Urinary bladder (tissue), 4 donors: ENCODE measurements around the gene RNF213. TPM values are rescaled to one million over a fixed set of nuclear protein-coding genes. Genes with fewer than 3 reads are reported as not detected.

Experiments used
- DNase-seq: peaks from one replicate; pipeline ENCODE4 v3.0.0-alpha.2; 2015; ENCODE audit errors: extremely low spot score
- H3K27ac ChIP-seq: one replicate; pipeline ENCODE4 v1.5.1; 2013; ENCODE audit warnings: low read depth, mild to moderate bottlenecking, moderate library complexity
- H3K36me3 ChIP-seq: one replicate; pipeline ENCODE4 v1.6.1; 2013; ENCODE audit warnings: mild to moderate bottlenecking, moderate library complexity; ENCODE audit not compliant: insufficient read depth
- H3K4me1 ChIP-seq: one replicate; pipeline ENCODE4 v1.6.1; 2013; ENCODE audit warnings: mild to moderate bottlenecking, moderate library complexity; ENCODE audit not compliant: insufficient read depth
- H3K4me3 ChIP-seq: one replicate; pipeline ENCODE4 v1.5.1; 2013; ENCODE audit warnings: low read depth, low read length
- WGBS: extraction: QIAGEN DNeasy Blood & Tissue Kit; methylation state at CpG from one replicate; pipeline ENCODE4 v1.1.7; 2013; 5-methylcytosine and 5-hydroxymethylcytosine counted together
- polyA plus RNA-seq: library from polyadenylated mRNA; stranded (reverse); fragments of 200-250 nt; gene quantifications from one replicate; pipeline ENCODE4 v1.2.3, GENCODE V29; 2013
- total RNA-seq: library from RNA; depleted of rRNA; stranded (reverse); fragments of >200 nt; gene quantifications from one replicate; pipeline ENCODE4 v1.2.3, GENCODE V29; 2014
- donor health status: healthy with polysubstance abuse.
- donor health status: healthy.

Gene RNF213
- total and polyA plus RNA-seq, 2 donors, result 37.2 to 81.5 TPM

DNA sequence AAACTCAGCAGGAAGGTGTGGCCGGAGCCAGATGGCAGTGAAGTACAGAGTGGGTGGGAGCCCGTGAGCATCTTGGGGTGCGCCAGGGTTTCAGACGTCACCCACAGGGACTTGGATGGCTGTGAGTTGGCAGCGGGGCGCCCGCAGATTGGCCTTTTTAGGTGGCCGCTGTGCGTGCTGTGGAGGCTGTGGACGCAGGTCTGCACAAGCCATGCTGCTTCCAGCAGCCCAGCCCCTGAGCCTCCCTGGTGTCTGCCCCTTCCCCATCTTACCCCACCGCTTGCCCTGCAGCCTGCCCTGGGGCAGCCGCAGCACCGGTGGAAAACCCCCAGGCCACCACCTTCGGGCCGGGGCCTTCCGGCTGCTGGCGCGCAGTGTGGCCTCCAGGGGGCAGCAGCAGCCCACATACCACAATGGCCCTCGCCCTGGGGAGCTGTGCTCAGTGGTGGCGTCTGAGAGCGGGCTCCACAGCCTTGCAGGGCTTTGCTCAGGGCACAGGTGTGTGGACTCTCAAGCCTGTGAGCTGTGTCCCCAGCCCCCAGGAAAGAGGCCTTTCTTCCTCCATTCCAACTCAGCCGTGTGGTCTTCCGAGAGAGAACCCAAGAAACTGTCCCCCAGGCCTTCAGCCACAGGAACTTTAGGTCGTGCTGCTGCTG is 166.1 kb downstream of the RNF213 start:
- 42% methylated on average over 24 of the region's 24 CpGs for WGBS
- Histone ChIP-seq H3K36me3 (no peaks in the 10 kb centered on the region), H3K27ac (no peak overlapping the region), H3K4me3 (no peak overlapping the region), H3K4me1 (no peaks in the 10 kb centered on the region)
- DNase-seq, result no peak

DNA sequence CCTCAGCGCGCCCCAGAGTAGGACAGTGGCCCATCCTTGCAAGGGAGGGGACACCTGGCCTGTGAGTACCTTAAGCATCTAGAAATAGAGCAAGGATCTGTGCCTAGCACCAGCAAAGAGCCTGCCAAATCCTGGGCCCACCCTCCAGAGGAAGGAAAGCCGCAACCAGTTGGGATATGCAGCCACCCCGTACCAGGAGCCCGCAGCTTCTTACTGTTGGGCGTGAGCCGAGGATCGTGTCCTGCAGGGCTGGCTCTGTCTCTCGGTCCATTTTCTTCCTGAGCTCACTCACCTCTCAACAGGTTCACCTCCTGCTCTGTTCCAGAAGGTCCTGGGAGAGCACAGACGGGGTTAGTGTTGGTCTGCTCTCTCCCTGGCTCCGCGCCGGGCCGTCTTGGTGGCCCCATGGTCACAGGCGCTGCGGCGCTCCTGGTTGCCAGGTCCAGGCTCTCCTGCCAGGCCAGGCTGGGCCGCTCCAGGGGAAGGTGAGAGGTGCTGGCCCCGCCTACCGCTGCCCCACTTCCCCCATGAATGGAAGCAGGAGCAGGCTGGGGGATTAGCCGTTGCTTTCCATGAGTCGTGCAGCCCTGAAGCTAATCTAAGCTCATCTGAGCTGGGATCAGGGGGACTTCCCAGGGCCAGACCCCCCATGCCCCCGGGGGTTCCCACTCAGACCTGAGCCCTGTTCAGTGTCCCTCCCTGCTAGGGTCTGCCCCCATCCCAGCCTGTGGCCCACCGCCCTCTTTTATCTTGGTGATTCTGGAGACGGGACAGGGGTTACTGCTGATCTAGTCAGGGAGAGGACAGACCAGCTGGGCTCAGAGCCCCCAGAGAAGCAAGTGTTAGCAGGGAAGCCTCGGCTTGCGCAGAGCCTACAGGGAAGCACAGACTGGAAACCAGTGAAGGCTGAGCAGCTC is 167.0 kb downstream of the RNF213 start:
- no peak for DNase-seq
- Histone ChIP-seq H3K4me1 (no peaks in the 10 kb centered on the region), H3K27ac (no peak overlapping the region), H3K4me3 (no peak overlapping the region), H3K36me3 (no peaks in the 10 kb centered on the region)
- 87% methylated on average over 27 of the region's 27 CpGs for WGBS

DNA sequence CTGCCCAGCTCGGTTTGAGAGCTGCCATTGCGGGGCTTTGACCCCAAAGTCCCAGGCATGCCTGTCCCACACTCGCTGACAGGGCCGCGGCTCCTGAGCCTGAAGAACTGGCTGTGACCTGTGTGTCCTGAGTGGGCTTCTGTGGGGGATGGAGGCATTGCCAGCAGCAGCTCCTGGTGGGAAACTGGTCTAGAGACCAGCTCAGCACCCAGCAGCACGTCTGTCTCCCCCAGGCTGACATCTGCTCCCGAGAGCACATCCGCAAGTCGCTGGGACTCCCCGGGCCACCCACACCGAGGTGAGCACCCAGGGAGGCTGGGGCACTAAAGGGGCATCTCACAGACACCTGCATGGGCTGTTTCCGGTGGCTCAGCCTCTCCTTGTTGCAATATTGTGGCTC is 167.7 kb downstream of the RNF213 start:
- Histone ChIP-seq H3K36me3 (no peaks in the 10 kb centered on the region), H3K4me1 (no peaks in the 10 kb centered on the region), H3K4me3 (no peak overlapping the region), H3K27ac (no peak overlapping the region)
- no peak for DNase-seq
- 90% methylated on average over 12 of the region's 12 CpGs for WGBS

DNA sequence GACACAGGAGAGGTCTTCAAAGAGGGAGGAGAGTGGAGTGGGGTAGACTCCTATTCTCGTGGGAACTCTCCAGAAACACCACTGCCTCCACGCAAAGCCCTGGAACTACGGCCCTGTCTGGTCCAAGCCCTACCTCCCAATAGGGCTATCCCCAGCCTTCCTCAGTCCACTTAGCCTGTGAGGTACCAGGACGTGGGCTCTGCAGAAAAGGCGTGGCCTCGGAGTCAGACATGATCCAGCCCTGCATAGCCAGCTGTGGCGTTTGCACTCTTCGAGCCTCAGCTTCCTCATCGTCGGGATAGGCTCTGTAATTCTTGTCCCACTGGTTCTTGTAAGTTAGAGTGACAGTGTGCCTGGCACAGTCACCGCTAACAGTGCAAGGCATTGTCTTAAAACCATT is 168.1 kb downstream of the RNF213 start:
- H3K4me1 ChIP-seq, result no peaks in the 10 kb centered on the region
- H3K27ac ChIP-seq, result no peak overlapping the region
- DNase-seq, result no peak
- no peaks in the 10 kb centered on the region for H3K36me3 ChIP-seq
- no peak overlapping the region for H3K4me3 ChIP-seq
- 90% methylated on average over 11 of the region's 11 CpGs for WGBS

DNA sequence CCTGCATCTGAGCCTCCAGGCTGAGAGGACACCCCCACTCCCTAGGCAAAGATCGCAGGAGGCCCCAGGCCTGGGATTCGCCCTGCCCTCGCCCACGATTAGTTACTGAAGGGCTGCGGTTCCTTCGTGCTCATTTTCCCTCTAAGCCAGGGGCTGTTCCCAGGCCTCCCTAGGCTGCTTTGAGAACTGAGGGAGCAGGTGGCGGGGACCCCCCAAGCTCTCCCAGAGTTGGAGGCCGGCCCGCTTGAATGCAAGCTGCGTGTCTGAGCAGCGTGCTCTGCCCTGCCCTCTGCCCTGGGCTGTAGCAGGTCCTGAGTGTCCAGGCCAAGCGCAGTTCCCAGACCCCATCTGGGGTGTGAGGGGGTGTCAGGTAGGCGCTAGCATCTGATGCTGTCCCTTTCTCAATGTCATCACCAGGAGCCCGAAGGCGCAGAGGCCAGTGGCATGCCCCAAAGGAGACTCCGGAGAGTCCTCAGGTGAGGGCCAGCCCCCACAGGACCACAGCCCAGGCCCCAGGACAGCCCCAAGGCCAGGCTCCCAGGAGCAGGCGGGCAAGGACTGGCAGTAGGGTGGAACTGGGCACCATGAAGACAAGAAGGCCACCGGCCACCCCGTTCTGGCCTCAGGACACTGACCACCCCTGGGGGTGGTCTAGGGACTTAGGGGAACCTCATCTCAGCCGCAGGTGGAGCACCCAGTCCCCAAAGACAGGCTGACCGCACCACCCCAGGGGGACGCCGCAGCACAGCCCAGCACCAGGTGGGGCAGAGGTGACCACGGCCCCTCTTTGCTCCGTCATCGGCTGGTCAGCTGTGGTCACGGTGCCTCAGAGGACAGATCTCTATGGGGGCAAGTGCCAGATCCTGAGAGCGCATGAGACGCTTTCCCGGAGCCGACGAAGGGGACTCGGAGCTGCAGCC is 169.0 kb downstream of the RNF213 start:
- Histone ChIP-seq H3K36me3 (no peaks in the 10 kb centered on the region), H3K4me3 (no peak overlapping the region), H3K27ac (no peak overlapping the region), H3K4me1 (no peaks in the 10 kb centered on the region)
- DNase-seq, result no peak
- WGBS, result 94% methylated on average over 33 of the region's 33 CpGs

DNA sequence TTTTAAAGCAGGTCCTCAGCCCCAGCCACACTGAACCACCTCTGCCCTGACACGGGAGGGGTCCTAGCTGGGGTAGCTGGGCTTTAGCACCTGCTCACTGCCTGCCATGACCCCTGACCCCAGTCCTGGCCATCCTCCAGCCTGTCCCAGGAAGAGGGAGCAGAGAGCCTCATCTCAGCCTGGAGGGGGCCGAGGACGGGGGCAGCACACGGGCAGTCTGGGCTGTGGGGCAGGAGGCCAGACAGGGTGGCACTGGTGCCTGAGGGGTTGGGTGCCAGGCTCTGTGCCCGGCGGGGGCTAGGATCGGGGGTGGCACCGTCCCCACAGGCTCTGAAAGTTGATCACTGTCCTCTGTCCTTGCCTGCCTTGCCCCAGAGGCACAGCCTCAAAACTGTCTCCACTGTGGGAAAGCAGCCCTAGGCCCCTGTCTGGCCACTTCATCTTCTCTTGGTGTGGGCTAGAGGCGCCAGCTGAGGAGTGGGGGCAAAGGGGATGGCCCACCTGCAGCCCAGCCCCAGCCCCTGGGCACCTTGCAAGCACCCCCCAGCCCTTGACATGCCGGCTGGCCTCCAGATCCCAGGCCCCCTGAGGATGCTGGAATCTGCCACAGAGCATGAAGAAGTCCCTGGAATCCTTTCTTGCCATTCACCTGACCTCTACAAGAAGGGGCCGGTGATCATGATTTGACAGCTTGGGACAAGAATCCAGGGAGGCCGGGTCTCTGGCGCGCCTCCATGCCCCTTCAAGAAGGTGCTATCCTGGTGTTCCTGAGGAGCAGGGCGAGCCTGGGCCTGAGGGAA is 170.0 kb downstream of the RNF213 start:
- WGBS, result 90% methylated on average over 15 of the region's 15 CpGs
- Histone ChIP-seq H3K36me3 (no peaks in the 10 kb centered on the region), H3K4me1 (no peaks in the 10 kb centered on the region), H3K27ac (no peak overlapping the region), H3K4me3 (no peak overlapping the region)
- no peak for DNase-seq

DNA sequence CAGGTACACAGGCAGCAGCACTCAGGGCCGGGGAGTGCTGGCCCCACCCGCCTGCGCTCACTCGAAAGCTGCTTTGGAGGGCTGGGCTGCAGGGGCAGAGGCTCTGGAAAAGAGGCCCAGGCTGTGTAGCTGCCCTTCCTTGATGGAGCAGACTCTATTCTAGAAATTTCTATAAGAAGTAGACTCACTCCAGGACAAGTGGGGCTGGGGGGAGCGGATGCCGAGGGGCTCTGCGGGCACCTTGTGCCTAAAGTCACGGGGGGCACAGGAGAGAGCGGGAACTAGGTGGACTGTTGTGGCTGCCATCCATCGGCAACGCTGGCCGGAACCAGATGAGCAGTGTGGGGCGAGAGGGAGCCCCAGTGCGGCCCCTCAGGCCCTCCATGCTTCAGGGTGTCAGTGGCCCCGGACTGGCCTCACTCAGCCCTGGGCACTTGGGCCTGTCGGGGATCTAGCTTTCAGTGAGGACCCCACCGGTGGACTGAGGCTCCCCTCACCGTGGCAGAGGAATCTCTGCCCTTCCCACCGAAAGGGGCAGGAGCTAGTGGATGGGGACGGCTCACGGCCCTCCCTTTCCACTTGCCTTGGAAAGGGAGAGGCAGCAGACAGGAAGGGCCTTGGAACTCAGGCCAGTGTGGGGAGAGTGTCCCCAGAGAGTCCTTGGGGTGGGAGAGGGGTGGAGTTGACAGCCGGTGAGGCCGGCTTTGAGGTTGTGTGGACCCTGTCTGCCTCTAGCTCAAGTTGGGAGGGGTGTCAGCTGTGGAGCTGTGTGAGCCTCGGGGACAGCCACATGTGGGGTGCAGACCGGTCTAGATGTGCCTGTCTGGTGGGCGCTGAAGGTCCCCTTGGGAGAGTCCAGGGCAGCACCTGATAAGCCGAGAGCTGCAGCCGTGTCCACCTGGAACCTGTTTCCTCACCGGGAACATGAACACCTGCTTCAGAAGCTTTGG is 170.9 kb downstream of the RNF213 start:
- 88% methylated on average over 29 of the region's 29 CpGs for WGBS
- DNase-seq, result no peak

DNA sequence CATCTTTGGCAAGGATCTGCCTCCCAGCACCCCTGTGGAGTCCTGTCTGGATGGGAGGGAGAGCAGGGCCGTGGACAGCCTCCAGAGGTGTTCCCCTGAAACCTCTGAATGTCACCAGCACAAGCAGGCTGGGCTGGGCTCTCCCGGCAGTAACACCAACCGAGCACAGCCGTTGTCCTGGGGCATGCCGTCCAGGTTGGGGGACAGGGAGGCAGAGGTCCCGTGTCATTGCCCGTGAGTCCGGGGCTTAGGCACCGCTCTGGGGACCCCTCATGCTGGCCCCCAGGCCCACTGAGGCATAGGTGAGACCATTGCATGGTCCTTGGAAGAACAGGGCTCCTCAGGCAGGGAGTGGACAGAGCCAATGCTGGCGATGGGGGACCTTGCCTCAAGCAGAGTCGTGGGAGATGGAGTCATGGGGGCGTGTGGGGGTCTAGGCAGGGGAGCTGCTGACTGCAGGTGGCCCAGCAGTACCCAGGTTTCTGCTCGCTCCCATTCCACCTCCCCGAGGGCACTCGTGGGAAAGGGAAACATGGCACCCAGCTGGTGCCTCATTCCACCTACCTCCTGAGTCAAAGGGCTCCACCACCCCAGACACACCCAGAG is 171.8 kb downstream of the RNF213 start:
- Histone ChIP-seq H3K4me1 (no peaks in the 10 kb centered on the region), H3K36me3 (no peaks in the 10 kb centered on the region), H3K4me3 (no peak overlapping the region), H3K27ac (no peak overlapping the region)
- 83% methylated on average over 15 of the region's 15 CpGs for WGBS
- no peak for DNase-seq

More for the DNA sequence above, 170.9 kb downstream of the RNF213 start:
- Histone ChIP-seq H3K4me3 (no peak overlapping the region), H3K4me1 (no peaks in the 10 kb centered on the region), H3K36me3 (no peaks in the 10 kb centered on the region), H3K27ac (no peak overlapping the region)

DNA sequence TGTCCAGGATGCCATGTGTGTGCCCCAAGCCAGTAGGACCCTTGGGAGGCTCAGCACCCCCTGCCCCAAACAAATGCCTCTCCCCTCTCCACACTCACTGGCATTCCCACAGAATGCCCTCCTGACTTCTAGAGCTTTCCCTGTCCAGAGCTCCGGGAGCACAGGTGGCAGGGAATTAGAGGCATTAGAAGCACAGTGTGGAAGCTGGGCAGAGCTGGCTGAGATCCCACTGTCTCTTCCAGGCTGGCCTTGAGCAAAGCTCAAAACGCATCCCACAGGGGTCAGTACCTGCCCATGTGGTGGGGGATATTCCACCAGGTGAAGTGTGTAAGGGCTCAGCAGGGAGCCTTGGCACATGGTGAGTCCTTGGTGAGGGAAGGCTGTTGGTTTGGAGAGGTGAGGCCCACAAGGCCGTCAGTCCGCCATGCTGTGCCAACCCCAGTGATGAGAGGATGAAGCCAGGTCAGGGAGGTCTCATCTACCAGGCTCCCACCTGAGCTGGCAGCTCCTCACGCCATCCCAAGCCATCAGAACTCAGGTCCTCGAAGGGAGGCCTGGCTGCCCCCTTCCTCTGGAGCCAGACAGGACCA is 172.4 kb downstream of the RNF213 start:
- H3K4me1 ChIP-seq, result no peaks in the 10 kb centered on the region
- 82% methylated on average over 6 of the region's 6 CpGs for WGBS
- no peak overlapping the region for H3K27ac ChIP-seq
- no peak overlapping the region for H3K4me3 ChIP-seq
- no peak for DNase-seq
- H3K36me3 ChIP-seq, result no peaks in the 10 kb centered on the region

DNA sequence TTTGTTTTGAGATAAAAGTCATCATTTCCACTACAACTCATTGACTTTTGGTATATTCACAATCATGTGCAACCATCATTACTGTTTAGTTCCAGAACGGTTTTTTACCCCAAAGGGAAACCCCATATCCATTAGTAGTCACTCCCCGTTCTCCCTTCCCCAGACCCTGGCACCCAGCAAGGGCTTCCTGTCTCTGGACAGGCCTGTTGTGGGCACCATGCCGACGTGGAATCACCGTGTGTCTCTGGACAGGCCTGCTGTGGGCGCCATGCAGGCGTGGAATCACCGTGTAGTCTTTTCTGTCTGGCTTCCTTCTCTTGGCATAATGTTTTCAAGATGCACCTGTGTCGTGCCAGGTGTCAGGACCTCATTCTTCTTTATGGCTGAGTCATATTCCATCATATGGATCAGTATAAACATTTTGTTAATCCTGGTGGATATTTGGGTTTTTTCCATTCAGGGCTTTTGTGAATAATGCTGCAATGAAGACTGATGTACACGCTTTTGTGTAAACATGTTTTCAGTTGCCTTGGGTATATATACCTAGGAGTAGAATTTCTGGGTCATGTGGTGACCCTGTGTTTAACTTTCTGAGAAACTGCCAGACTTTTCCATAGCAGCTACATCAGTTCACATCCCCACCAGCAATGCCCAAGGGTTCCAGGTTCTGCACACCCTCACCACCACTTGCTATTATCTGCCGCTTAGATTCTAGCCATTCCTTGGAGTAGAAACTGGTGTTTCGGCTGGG is 173.4 kb downstream of the RNF213 start:
- H3K36me3 ChIP-seq, result no peaks in the 10 kb centered on the region
- 77% methylated on average over 12 of the region's 12 CpGs for WGBS
- H3K4me3 ChIP-seq, result no peak overlapping the region
- H3K4me1 ChIP-seq, result no peaks in the 10 kb centered on the region
- DNase-seq, result no peak
- no peak overlapping the region for H3K27ac ChIP-seq

DNA sequence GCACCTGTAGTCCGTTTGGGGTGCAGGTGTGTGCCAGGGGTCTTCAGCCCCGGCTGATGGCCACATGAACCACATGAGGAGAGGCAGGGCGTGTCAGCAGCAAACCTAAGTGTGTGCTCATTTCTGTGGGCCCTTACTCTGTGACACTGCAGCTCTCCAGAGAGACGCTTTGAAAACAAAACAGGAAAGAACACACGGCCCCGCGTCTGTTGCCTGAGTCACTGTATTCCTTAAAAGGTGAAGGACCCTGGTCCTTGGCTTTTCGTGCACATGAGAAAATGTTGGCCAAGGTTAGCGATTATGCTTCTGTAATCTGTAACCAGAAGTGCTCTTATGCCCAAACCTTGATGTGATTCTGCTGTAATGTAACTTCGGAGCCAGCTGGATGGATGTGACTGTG is 176.9 kb downstream of the RNF213 start:
- Histone ChIP-seq H3K4me3 (no peak overlapping the region), H3K27ac (no peak overlapping the region), H3K36me3 (no peaks in the 10 kb centered on the region), H3K4me1 (no peaks in the 10 kb centered on the region)
- WGBS, result 79% methylated on average over 10 of the region's 10 CpGs
- DNase-seq, result no peak
